Fibroblast of lung (primary cell): ENCODE data around the gene DLG2.

ENCODE experiments used
- EZH2 ChIP-seq: IDR thresholded peaks from 2 replicates; pipeline ENCODE4 v1.5.1; 2012; ENCODE audit warnings: low read length, control low read depth, mild to moderate bottlenecking; ENCODE audit errors: missing control alignments
- TF ChIP-seq, protein P1 (sequence below), 2 donors: IDR thresholded peaks in 1 of 2; conservative IDR thresholded peaks in 1 of 2; 1 replicate in 1 of 2; 2 replicates in 1 of 2; pipeline ENCODE4 v1.5.1; 2011 to 2012; ENCODE audit warnings: low read length in 2 of 2, control low read depth in 1 of 2, inconsistent platforms in 1 of 2, low read depth in 1 of 2, mild to moderate bottlenecking in 1 of 2

DNA sequence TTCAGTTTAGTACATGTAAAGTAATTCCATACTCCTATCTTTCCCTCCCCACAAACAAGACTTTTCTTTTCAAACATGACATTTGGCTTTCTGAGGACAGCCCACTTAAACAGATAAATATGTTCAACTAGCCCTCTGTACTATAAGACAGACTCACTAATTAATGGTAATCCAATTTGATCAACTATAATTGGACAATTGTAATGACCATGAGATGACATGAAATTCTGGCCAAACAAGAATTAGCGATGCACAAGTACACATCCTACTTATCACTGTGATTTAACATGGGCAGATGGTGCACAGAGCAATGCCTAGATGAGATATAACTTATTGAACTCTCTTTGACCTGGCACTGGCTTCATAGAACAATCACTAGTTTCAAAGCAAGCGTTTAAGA lies 1307.3 kb downstream of the DLG2 start:
- TF ChIP-seq, protein P1, sequence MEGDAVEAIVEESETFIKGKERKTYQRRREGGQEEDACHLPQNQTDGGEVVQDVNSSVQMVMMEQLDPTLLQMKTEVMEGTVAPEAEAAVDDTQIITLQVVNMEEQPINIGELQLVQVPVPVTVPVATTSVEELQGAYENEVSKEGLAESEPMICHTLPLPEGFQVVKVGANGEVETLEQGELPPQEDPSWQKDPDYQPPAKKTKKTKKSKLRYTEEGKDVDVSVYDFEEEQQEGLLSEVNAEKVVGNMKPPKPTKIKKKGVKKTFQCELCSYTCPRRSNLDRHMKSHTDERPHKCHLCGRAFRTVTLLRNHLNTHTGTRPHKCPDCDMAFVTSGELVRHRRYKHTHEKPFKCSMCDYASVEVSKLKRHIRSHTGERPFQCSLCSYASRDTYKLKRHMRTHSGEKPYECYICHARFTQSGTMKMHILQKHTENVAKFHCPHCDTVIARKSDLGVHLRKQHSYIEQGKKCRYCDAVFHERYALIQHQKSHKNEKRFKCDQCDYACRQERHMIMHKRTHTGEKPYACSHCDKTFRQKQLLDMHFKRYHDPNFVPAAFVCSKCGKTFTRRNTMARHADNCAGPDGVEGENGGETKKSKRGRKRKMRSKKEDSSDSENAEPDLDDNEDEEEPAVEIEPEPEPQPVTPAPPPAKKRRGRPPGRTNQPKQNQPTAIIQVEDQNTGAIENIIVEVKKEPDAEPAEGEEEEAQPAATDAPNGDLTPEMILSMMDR (conservative IDR thresholded peaks at IDR 0.05 in 1 of 2, IDR thresholded peaks at IDR 0.05 in 1 of 2; ENCODE audit: low read depth in 1 of 2, low read length in 2 of 2) = no peak
- TF ChIP-seq EZH2 = no peak
